HG03280 (cell line): ENCODE data around the gene NKX6-2.
"Not testable (repeated sequence)": the region's sequence is repeated elsewhere in the genome, so short reads cannot be mapped to it uniquely, and the experiment has no call there.

Experiments used
- ATAC-seq: cut with Tn5 transposase; IDR thresholded peaks from one replicate; pipeline ENCODE4 v1.9.1; 2021; ENCODE audit warnings: mild to moderate bottlenecking, moderate library complexity; ENCODE audit not compliant: unreplicated experiment

Gene NKX6-2

GRCh38 chr10:132785723-132786475 lies at the start of gene NKX6-2:
Gene NKX6-2, minus strand, starts transcription at chr10:132786147. Its CDS starts 199 bp downstream, at chr10:132785948.
- ATAC-seq = no peak

DNA sequence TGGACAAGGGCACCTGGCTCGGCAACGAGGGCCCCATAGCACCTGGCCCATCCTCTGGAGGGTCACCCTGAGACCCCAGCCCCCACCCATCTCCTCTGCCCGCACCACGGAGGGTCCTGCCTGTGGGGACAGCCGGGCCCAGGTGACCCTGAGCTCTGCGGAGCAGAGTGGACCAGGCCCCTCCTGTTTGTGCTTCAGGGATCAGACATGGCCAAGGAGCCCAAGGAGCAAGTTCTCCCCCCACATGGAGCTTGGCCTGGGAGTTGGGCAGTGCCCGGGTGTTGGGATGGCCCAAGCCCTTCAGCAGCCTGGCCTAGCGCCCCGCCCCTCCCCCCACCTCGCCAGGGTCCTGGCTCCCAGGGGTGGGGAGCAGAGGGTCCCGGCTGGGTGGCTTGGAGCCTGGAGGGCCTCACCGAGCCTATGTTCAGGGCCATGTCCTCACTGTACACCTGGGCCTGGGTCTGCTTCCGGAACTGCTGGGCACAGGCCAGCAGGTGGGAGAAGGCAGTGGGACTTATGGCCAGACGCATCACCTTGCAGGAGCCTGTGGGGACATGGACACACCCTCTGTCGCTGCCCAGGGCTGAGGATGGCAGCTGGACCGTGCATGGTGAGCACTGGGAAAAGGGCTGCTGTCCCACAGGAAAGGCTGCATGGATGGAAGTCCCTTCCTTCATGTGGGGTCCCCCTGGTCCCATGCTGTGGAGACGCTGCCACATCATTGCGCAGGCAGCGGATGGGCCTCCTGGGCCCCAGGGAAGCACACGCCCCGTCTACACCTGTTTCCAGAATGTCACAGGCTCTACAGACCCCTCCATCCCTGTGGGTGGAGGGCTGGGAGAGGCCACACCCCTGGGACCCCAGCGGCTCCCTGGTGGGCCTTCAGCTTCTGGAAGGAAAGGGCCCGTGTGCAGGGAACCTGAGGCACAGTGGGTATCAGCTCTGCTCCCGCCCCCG lies 49.2 kb upstream of the NKX6-2 start:
- ATAC-seq = no peak

- ATAC-seq = no peak
These were observed 48.4 kb upstream of the NKX6-2 start for GRCh38 chr10:132834311-132834761.

DNA sequence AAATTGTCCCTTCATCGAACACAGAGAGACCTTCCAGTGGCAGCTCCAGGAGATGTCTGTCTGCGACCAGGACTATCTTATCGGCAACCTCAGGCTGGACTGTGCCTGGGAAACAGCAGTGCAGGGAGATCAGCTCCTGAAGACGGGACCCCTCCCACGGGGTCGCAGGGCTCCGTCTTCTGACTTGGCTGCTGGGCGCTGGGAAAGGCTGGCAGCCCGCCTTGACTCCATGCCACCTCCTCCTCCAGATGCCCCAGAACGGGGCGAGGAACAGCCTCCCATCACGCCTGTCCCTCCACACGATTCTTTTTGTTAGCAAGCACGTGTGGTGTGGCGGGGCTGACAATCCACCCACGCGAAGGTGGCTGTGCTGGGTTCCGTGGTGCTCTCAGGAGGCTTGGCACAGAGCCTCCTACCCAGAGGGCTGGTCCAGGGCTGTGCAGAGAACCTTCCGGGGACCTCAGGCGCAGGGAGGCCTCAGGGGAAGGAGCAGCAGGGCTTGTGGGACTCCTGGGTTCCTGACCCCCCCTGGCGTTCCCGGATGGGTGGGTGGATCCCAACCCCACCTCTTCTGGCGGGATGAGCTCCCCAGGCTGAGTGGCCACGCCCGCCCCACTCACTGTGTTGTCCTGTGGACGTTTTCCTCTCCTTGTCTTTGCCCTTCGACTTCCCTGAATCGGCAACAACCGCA lies 47.6 kb upstream of the NKX6-2 start:
- no peak for ATAC-seq

GRCh38 chr10:132832186-132832969 lies 46.4 kb upstream of the NKX6-2 start:
- ATAC-seq = no peak

- ATAC-seq = no peak
These were observed 43.5 kb upstream of the NKX6-2 start for GRCh38 chr10:132829403-132829802.

GRCh38 chr10:132828681-132829080 lies 42.7 kb upstream of the NKX6-2 start:
- no peak for ATAC-seq

- ATAC-seq = no peak
These were observed 42.1 kb upstream of the NKX6-2 start for GRCh38 chr10:132827861-132828539.

GRCh38 chr10:132827423-132827789 lies 41.5 kb upstream of the NKX6-2 start:
- no peak for ATAC-seq

DNA sequence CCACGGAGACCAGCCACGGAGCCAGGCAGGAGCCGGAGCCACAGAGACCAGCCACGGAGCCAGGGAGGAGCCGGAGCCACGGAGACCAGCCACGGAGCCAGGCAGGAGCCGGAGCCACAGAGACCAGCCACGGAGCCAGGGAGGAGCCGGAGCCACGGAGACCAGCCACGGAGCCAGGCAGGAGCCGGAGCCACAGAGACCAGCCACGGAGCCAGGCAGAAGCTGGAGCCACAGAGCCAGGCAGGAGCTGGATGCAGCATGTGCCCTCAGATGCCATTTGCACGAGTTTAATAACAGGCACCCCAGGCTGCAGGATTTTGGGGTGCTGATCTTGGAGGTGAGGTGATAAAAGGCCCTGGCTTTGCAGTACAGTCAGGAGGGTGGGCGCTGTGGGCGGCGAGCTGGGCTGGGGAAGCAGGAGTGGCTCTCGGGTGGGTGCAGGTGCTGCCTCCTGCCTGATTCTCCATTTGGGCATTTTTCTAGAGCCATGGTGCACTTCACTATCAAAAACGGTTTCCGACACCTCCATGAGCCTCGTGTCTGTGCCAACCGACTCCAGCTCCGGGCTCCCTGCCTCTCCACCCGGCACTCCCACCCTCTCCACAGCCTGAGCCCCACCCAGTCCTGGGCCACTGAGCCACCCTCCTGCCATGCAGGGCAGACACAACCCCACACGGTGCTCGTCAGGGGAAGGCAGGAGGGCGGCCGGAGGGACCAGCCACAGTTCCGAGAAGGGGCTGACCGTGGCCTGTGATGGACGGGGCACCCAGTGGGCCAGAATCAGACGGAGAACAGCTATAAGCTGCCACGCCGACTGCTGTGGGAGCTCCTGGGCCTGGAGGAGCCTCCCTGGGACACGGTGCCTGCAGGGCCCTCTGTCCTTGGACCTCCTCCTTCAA lies 40.8 kb upstream of the NKX6-2 start:
- no peak for ATAC-seq

GRCh38 chr10:132825783-132826523 lies 40.0 kb upstream of the NKX6-2 start:
- ATAC-seq = not testable (repeated sequence)

GRCh38 chr10:132820056-132820455 lies 34.1 kb upstream of the NKX6-2 start:
- no peak for ATAC-seq

GRCh38 chr10:132817701-132818211 lies 31.8 kb upstream of the NKX6-2 start:
- no peak for ATAC-seq

DNA sequence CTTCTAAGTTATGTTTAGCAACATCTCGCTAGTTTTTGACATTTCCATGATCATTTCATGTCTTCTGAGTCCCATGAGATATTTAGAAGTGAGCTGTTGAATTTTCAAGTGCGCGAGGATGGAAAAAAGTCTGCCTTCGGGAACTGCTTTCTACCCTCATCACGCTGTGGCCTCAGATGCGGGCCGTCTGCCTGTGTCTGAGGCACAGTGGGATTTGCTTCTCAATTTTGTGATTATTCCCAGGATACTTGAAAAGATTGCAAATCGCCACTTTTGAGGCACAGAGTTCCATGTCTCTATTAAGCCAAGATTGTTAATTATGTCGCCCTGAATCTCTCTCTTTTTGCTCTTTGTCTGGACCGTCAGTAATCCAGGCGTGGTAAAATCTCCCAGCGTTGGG lies 30.8 kb upstream of the NKX6-2 start:
- ATAC-seq = no peak

GRCh38 chr10:132815168-132815857 lies 29.4 kb upstream of the NKX6-2 start:
- ATAC-seq = no peak

DNA sequence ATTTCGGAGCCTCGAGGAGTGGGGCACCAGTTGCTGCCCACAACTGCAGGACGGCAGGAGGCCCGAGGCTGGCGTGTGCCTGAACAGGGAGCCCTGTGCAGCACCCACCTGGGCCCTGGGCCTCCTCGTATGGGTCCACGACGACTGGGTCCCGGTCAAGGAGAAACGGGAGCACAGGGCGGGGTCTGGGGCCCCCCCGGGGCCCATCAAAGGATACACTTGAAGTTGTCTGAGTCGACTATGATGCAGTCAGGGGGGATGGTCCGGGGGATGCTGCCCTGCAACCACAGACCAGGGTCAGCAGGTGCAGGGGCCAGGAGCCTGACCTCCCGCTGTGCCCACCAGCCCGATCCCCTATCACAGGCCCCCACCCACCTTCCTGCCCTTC lies 28.5 kb upstream of the NKX6-2 start:
- no peak for ATAC-seq
